Measurements from ENCODE around the gene RAI14. TPM values are rescaled to one million over a fixed set of nuclear protein-coding genes. Genes with fewer than 3 reads are reported as not detected.
"Not testable (repeated sequence)": the region's sequence is repeated elsewhere in the genome, so short reads cannot be mapped to it uniquely, and the experiment has no call there.

Gene RAI14
- total RNA-seq, 1 donor from 2014 or later, result 56.0 TPM

- no peak for DNase-seq (ENCODE audit: low spot score)
Observed at GRCh38 chr5:34770486-34770885, 114.4 kb downstream of the RAI14 start.

GRCh38 chr5:34771076-34771475 is 114.9 kb downstream of the RAI14 start:
- no peak for DNase-seq (ENCODE audit: low spot score)

GRCh38 chr5:34772267-34773098 is 116.4 kb downstream of the RAI14 start:
- no peak for DNase-seq (ENCODE audit: low spot score)

- no peak for DNase-seq (ENCODE audit: low spot score)
Observed at GRCh38 chr5:34774139-34774538, 118.0 kb downstream of the RAI14 start.

- not testable (repeated sequence) for DNase-seq (ENCODE audit: low spot score)
Observed at GRCh38 chr5:34774678-34775077, 118.5 kb downstream of the RAI14 start.

GRCh38 chr5:34775886-34776285 is 119.8 kb downstream of the RAI14 start:
- no peak for DNase-seq (ENCODE audit: low spot score)

GRCh38 chr5:34778091-34778850 is 122.1 kb downstream of the RAI14 start:
- DNase-seq (ENCODE audit: low spot score), result no peak

- DNase-seq (ENCODE audit: low spot score), result not testable (repeated sequence)
Observed at GRCh38 chr5:34783892-34784291, 127.8 kb downstream of the RAI14 start.

GRCh38 chr5:34787035-34787434 is 130.9 kb downstream of the RAI14 start:
- no peak for DNase-seq (ENCODE audit: low spot score)

- no peak for DNase-seq (ENCODE audit: low spot score)
Observed at GRCh38 chr5:34789021-34789531, 132.9 kb downstream of the RAI14 start.

- DNase-seq (ENCODE audit: low spot score), result no peak
Observed at GRCh38 chr5:34789639-34790038, 133.5 kb downstream of the RAI14 start.

GRCh38 chr5:34790069-34790468 is 133.9 kb downstream of the RAI14 start:
- DNase-seq (ENCODE audit: low spot score), result no peak

GRCh38 chr5:34791761-34792244 is 135.7 kb downstream of the RAI14 start:
- no peak for DNase-seq (ENCODE audit: low spot score)

GRCh38 chr5:34802834-34803563 is 146.9 kb downstream of the RAI14 start:
- DNase-seq (ENCODE audit: low spot score), result no peak

GRCh38 chr5:34803974-34804732 is 148.0 kb downstream of the RAI14 start:
- no peak for DNase-seq (ENCODE audit: low spot score)

GRCh38 chr5:34804913-34805312 is 148.8 kb downstream of the RAI14 start:
- DNase-seq (ENCODE audit: low spot score), result no peak

GRCh38 chr5:34806532-34806931 is 150.4 kb downstream of the RAI14 start:
- no peak for DNase-seq (ENCODE audit: low spot score)

- DNase-seq (ENCODE audit: low spot score), result no peak
Observed at GRCh38 chr5:34811706-34812105, 155.6 kb downstream of the RAI14 start.

- no peak for DNase-seq (ENCODE audit: low spot score)
Observed at GRCh38 chr5:34813509-34813908, 157.4 kb downstream of the RAI14 start.

- DNase-seq (ENCODE audit: low spot score), result no peak
Observed at GRCh38 chr5:34817558-34818351, 161.6 kb downstream of the RAI14 start.
